Measurements from ENCODE around the gene ABRACL.
"Not testable (repeated sequence)": the region's sequence is repeated elsewhere in the genome, so short reads cannot be mapped to it uniquely, and the experiment has no call there.

ABRACL gene

GRCh38 chr6:139013185-139013800, 15.3 kb upstream of the ABRACL start:
- no peak for DNase-seq

GRCh38 chr6:139014945-139015344, 13.6 kb upstream of the ABRACL start:
- no peak for DNase-seq

- DNase-seq, result no peak
These were observed 12.0 kb upstream of the ABRACL start for GRCh38 chr6:139016337-139017213.

GRCh38 chr6:139017227-139017626, 11.3 kb upstream of the ABRACL start:
- DNase-seq, result no peak

- DNase-seq, result no peak
These were observed 8.8 kb upstream of the ABRACL start for GRCh38 chr6:139019722-139020121.

GRCh38 chr6:139020689-139021088, 7.9 kb upstream of the ABRACL start:
- no peak for DNase-seq

- DNase-seq, result not testable (repeated sequence)
These were observed 3.1 kb upstream of the ABRACL start for GRCh38 chr6:139025416-139025815.

GRCh38 chr6:139027620-139028182, 844 bp upstream of the ABRACL start:
- DNase-seq, result no peak

- DNase-seq, result no peak
These were observed 309 bp upstream of the ABRACL start for GRCh38 chr6:139028215-139028657.

- peak; percentile 60 for DNase-seq
These were observed 1.1 kb downstream of the ABRACL start for GRCh38 chr6:139029470-139030227.

- DNase-seq, result no peak
These were observed 1.9 kb downstream of the ABRACL start for GRCh38 chr6:139030228-139030963.

GRCh38 chr6:139037490-139037889, 8.9 kb downstream of the ABRACL start:
- DNase-seq, result no peak

- no peak for DNase-seq
These were observed 15.7 kb downstream of the ABRACL start for GRCh38 chr6:139044250-139044649.

- no peak for DNase-seq
These were observed 19.1 kb downstream of the ABRACL start for GRCh38 chr6:139047677-139048076.

- not testable (repeated sequence) for DNase-seq
These were observed 20.4 kb downstream of the ABRACL start for GRCh38 chr6:139048912-139049311.

- DNase-seq, result not testable (repeated sequence)
These were observed 21.7 kb downstream of the ABRACL start for GRCh38 chr6:139050131-139050769.

- no peak for DNase-seq
These were observed 22.3 kb downstream of the ABRACL start for GRCh38 chr6:139050770-139051313.

- no peak for DNase-seq
These were observed 23.0 kb downstream of the ABRACL start for GRCh38 chr6:139051396-139052060.

- DNase-seq, result no peak
These were observed 24.8 kb downstream of the ABRACL start for GRCh38 chr6:139053382-139053781.

- no peak for DNase-seq
These were observed 25.5 kb downstream of the ABRACL start for GRCh38 chr6:139054001-139054400.

GRCh38 chr6:139055709-139056108, 27.2 kb downstream of the ABRACL start:
- DNase-seq, result no peak

Data from femur (tissue), 1 donor.